Epithelial cell of prostate (primary cell): ENCODE measurements around the gene SETD2.

Source experiments
- DNase-seq: peaks from one replicate; pipeline ENCODE4 v3.0.0-alpha.2; 2011; ENCODE audit warnings: low read depth, low spot score
- H3K27ac ChIP-seq: fragments of 450-650 bp; 2 replicates; pipeline ENCODE4 v1.5.1; 2017; ENCODE audit warnings: mild to moderate bottlenecking

SETD2 gene

DNA sequence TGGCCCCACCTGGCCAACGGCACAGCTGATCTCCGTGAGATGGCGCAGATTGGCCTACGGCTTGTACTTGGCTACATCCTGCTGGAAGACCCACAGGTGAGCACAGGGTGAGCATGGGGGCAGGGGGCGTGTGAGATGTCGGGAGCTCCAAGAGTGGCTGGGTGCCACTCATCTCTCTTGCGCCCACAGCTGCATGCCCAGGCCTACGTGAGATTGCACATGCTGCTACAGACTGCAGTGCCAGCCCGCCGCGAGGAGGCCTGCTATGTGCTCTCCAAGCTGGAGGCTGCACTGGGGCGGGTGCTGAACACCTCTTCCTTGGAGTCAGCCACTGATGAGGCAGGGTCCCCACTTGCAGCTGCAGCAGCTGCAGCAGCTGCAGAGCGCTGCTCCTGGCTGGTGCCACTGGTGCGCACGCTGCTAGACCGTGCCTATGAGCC, 162.2 kb downstream of the SETD2 start:
- DNase-seq, result no peak

GRCh38 chr3:47000922-47001730, 162.8 kb downstream of the SETD2 start:
- H3K27ac ChIP-seq, result no peak overlapping the region
- DNase-seq, result no peak

More for the DNA sequence above, 162.2 kb downstream of the SETD2 start:
- H3K27ac ChIP-seq, result no peak overlapping the region

DNA sequence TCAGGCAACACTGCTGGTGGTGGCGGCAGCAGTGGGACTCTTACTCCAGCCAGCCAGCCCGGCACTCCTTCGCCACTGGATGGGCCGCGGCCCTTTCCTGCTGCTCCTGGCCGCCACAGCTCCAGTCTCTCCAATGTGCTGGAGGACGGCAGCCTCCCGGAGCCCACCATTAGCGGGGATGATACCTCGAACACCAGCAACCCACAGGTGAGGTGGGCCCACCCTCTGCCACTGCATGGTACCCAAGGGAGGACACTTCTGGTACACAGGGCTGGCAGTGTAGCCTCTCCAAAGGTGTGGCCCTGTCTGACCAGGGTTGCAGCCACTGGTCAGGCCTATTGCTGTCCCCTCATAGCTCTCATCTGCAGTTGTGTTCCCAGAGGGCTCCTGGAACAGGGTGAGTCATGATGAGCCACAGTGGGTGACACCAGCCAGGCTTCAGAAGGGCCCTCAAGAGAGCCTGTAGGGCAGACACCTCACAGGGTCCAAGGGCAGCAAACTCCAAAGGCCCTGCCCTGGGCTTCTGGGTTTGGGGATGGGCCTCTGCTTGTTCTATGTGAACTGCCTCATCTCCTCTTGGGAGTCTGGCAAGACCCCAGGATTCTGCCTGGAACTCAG, 163.6 kb downstream of the SETD2 start:
- no peak for DNase-seq
- no peak overlapping the region for H3K27ac ChIP-seq

GRCh38 chr3:46999516-47000197, 164.3 kb downstream of the SETD2 start:
- DNase-seq, result no peak
- no peak overlapping the region for H3K27ac ChIP-seq

- H3K27ac ChIP-seq, result no peak overlapping the region
- no peak for DNase-seq
Observed at GRCh38 chr3:46998852-46999515, 164.9 kb downstream of the SETD2 start.

DNA sequence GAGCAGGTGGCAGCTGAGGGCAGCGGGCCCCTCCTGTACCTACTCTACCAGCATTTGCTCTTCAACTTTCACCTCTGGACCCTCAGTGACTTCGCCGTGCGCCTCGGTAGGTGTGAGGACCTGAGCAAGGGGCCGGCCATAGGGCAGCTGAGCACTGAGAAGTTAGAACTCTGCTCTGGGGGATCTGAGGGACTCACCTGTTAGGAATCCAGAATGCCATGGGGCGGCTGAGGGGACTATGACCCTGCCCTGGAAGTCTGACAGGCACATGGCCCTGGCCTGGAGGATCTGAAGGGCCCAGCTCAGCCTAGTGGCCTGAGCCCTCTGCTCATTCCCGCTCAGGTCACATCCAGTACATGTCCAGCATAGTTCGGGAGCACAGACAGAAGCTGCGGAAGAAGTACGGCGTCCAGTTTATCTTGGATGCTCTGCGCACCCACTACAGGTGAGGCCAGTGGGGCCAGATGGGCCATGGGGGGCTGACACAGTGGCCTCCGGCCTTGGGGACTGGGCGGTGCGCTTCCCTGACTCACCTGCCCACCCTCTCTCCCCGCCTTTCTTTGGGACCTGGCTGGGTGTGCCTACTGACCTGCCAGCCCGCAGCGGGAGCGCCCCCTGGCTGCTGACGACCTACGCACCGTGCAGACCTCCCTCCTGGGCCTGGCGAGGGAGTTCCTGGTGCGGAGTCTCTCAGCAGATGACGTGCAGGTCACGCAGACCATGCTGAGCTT, 165.6 kb downstream of the SETD2 start:
- H3K27ac ChIP-seq, result no peak overlapping the region
- DNase-seq, result no peak

DNA sequence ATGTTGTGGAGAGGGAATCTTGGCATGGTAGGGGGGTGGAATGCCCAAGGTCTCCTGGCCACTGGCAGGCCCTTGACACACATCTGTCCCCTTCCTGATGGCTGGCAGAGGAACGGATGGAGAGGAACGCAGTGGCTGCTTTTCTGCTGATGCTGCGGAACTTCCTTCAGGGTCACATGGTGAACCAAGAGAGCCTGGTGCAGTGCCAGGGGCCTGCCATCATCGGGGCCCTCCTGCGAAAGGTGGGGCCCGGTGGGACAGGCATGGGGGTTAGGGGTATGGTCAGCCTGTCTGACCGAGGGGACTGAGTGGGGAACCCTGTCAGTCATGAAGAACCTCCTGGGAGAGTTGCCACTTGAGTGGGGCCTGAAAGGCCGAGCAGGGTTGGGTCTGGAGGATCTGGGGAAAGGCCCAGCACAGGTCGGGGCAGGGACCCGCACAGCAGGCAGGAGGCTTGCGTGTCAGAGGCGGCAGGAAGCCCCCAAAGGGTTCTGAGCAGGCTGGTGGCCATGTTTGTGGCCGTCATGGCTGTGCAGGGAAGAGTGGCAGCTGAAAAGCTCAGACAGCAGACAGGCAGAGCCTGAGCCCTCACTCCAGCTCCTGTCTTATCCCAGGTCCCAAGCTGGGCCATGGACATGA, 166.3 kb downstream of the SETD2 start:
- no peak overlapping the region for H3K27ac ChIP-seq
- DNase-seq, result no peak

DNA sequence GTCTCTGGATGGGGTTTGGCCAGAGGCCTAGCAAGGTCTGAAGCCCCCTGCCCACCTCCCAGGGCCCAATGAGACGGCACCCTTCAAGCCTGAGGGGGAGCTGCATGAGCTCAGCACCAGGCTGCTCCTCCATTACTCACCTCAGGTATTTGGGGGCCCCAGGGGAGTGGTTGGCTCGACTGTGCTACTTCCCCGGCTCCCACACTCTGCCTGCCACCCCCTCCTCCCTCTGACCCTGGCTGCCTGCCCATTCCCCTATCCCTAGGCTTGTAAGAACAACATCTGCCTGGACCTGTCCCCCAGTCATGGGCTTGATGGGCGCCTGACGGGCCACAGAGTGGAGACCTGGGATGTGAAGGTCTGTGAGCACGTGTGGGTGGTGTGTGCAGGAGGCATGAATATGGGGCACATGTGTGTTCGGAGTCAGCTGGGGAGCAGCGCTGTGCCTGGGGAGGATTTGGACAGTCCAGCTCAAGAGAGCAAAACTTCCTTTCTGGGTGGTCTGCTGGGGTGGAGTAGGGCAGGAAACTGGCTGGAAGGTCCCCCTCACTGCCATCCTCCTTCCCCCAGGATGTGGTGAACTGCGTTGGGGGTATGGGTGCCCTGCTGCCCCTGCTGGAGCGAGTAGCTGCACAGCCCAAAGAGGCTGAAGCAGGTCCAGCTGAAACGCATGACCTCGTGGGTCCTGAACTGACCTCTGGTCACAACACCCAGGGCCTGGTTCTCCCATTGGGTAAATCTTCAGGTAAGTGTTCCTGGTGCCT, 167.0 kb downstream of the SETD2 start:
- no peak overlapping the region for H3K27ac ChIP-seq
- no peak for DNase-seq

GRCh38 chr3:46995901-46996562, 167.9 kb downstream of the SETD2 start:
- no peak overlapping the region for H3K27ac ChIP-seq
- DNase-seq, result no peak

DNA sequence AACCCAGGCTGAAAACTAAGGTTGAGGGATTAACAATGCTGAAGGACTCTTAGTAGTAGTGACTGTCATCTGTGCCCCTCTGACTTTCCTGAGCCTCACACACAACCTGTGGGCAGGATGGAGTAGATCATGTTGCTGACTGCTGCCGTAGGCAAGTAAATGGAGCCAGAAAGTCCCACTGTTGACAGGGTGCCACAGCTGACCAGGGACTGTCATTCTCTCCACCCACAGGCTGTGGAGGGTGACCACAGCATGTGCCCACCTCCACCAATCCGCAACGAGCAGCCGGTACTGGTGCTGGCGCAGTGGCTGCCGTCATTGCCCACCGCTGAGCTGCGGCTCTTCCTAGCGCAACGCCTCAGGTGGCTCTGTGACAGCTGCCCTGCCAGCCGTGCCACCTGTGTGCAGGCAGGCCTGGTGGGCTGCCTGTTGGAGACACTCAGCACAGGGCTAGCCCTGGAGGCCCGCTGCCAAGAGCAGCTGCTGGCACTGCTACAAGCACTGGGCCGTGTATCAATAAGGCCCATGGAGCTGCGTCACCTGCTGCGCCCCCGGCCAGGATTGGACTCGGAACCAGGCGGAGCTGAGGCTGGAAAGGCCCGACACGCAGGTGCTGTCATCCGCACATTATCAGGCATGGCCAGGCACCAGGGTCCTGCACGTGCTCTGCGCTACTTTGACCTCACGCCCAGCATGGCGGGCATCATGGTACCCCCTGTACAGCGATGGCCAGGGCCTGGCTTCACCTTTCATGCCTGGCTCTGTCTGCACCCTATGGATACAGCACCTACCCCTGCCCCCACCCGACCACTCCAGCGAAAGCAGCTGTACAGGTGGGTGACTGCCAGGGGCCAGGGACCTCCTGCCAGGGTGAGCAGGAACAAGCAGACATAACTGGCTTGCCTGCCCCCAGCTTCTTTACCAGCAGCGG, 168.8 kb downstream of the SETD2 start:
- H3K27ac ChIP-seq, result no peak overlapping the region
- DNase-seq, result no peak

DNA sequence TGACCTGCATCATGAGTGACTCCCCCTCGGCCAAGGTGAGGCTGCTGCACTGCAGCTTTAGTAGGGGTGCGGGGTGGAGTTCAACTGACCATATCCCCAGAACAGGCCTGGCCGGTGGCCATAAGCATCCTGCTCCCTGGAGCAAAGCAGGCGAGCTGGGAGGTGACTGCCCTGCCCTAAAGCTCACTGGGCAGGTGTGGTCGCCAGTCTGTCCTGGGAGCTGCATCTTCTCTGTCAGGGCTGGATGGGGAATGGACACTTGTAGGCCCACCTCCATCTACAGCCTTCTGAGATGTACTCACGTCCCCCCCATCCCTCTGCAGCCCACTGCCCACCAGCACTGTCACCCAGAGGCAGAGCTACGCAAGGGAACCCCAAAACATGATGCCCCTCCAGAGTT, 169.9 kb downstream of the SETD2 start:
- H3K27ac ChIP-seq, result no peak overlapping the region
- DNase-seq, result no peak

GRCh38 chr3:46993292-46993691, 170.6 kb downstream of the SETD2 start:
- no peak overlapping the region for H3K27ac ChIP-seq
- DNase-seq, result no peak

GRCh38 chr3:46992231-46992630, 171.7 kb downstream of the SETD2 start:
- no peak for DNase-seq
- no peak overlapping the region for H3K27ac ChIP-seq

GRCh38 chr3:46991406-46992165, 172.3 kb downstream of the SETD2 start:
- H3K27ac ChIP-seq, result no peak overlapping the region
- DNase-seq, result no peak

DNA sequence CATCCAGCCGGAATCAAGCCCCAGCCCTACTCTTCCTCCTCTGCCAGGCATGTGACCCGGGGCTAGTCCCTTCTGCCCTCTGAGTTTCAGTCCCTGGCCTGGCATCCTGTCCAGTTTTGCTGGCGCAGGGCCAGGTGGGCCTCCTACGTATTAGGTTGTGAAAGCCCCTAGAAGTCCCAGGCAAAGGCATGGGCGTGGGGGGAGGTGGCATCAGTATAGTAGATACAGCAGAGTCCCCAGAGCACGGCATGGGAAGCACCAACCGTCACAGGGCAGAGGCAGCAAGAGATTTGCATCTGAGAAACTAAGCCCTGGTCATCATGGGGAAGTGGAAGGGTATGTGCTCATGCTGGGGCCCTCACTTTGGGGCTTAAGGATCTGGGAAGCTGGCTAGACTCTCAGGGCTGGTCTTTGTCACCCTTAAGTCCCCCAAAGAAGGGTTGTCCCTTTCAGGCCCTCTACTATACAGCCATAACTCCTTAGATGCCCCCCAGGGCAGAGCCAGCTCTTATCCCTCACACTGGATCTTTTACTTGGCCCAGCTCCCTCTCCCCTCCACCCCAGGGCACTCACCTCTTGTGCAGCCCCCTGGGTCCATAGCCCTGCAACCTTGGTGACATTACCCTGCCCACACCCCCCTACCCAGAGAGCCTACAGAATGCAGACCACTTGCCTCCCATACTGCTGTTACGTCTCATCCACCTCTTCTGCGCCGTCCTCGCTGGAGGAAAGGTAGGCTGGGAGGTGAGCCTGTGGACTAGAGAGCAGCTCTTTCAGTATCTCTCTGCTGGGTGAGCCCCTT, 173.1 kb downstream of the SETD2 start:
- no peak for DNase-seq
- no peak overlapping the region for H3K27ac ChIP-seq
